Measurements from ENCODE around the gene HEPN1.
"Not testable (repeated sequence)": the region's sequence is repeated elsewhere in the genome, so short reads cannot be mapped to it uniquely, and the experiment has no call there.

HEPN1 gene

DNA sequence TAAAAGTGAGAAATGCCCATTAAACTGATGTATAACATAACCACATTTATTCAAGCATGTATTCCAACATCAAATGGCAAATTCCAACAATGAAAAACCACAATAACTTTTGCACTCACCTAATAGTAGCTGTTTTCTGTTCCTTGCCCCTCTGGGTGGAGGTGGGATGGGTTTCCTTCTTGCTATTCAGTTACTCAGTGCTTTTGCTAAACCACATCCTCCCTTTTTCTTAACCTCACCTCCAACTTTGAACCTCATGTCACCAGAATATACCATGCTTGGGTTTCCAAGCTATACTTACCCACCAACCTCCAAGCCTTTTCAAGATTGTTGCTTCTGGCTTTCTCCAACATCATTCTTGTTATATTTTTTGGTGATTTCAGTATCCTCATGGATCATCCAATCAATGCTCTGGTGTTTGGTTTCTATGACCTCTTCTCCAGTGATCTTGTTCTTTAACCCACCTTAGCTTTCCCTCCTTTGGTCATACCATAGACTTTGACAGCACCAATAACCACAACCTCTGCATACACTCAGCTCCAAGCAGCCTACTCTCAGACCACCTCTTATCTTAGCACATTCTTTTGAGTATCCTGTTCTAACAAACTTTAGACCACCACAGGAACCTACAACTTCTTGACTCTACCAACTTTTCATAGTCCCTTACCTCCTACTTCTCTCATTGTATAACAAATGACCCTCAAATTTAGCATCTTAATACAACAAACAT is 31.7 kb downstream of the HEPN1 start:
- TF ChIP-seq, protein P1, sequence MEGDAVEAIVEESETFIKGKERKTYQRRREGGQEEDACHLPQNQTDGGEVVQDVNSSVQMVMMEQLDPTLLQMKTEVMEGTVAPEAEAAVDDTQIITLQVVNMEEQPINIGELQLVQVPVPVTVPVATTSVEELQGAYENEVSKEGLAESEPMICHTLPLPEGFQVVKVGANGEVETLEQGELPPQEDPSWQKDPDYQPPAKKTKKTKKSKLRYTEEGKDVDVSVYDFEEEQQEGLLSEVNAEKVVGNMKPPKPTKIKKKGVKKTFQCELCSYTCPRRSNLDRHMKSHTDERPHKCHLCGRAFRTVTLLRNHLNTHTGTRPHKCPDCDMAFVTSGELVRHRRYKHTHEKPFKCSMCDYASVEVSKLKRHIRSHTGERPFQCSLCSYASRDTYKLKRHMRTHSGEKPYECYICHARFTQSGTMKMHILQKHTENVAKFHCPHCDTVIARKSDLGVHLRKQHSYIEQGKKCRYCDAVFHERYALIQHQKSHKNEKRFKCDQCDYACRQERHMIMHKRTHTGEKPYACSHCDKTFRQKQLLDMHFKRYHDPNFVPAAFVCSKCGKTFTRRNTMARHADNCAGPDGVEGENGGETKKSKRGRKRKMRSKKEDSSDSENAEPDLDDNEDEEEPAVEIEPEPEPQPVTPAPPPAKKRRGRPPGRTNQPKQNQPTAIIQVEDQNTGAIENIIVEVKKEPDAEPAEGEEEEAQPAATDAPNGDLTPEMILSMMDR (IDR thresholded peaks at IDR 0.05; ENCODE audit: low read depth, low read length, missing control alignments), result no peak
- DNase-seq (ENCODE audit: extremely low read depth, low read depth), result no peak
- no peak overlapping the region for H3K4me3 ChIP-seq (replicated peaks; ENCODE audit: low read depth, low read length)

DNA sequence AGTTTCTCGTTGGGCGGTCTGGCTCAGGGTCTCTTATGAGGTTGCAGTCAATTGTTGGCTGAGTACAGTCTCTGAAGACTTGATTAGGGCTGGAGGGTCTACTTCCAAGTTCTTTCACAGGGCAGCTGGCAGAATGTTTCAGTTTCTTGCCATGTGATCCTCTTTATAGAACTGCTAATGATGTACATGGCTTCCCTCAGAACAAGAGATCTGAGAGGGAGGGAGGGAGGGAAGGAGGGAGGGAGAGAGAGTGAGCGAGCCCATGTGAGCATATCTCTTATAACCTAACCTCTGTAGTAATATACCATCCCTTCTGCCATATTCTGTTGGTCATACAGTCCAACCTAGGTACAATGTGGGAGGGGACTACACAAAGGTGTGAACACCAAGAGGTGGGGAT is 32.3 kb downstream of the HEPN1 start:
- H3K4me3 ChIP-seq (replicated peaks; ENCODE audit: low read depth, low read length), result no peak overlapping the region
- TF ChIP-seq, protein P1 (IDR thresholded peaks at IDR 0.05; ENCODE audit: low read depth, low read length, missing control alignments), result no peak

DNA sequence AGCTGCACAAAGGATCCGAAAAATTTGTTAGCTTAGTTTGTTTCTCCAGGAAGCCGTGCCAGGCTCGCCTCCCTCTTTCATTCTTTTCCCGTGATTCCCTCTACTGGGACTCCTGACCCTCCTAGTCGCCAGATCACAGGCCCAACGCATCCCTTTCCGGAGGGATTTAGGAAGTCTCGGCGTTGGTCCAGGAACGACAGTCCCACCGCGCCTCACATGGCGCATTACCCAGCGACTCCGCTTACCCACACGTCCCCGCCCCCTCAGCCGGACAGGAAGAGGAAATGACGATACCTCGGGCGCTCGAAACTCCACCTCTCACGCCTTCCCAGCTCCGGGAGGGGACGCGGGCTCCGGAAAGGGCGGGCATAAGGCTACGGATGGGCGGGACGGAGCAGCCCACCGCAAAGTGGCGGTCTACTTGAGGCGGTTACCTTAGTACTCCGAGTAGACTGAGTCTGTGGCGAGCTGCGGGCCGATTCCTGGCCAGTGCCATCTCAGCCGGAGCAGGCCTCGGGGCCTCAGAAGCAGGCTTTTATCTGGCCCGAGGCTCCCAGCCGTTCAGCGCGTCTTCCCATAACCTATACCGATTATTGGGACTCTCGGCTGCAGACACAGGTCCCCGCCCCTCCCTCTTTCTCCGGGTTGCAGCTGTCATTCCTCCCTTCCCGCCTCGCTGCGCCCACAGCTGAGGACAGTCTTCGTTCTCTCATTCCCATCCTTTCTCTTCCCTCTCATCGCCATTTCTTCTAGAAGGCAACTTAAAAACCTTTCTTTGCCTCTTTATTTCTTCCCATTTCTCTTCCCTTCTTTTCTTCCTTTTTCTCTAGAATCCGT is 34.9 kb downstream of the HEPN1 start, which contains the start of gene CCDC15:
CCDC15 (plus strand) TSS at position 450 of the 837 bp plus-strand sequence. CDS start 531 bp downstream, outside the sequence.
- TF ChIP-seq, protein P1 (IDR thresholded peaks at IDR 0.05; ENCODE audit: low read depth, low read length, missing control alignments), result no peak
- peak within 1 kb of the TSS; percentile 55 for H3K4me3 ChIP-seq (replicated peaks; ENCODE audit: low read depth, low read length)
- peak; percentile 96 for DNase-seq (ENCODE audit: extremely low read depth, low read depth)

More for the DNA sequence above, 32.3 kb downstream of the HEPN1 start:
- DNase-seq (ENCODE audit: extremely low read depth, low read depth), result no peak

DNA sequence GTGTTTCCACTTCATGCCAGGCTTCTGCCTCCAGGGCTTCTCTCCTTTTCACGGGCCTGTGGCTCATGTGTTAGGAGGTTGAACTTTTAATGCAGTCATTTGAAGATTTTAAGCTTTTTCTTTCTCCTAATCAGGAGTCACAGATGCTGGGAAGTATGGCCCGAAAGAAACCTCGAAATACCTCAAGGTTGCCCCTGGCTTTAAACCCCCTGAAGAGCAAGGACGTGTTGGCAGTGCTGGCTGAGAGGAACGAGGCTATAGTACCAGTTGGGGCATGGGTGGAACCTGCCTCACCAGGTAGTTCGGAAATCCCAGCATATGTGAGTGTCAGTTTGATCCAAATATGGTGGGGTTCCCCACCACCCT is 35.5 kb downstream of the HEPN1 start:
- TF ChIP-seq, protein P1 (IDR thresholded peaks at IDR 0.05; ENCODE audit: low read depth, low read length, missing control alignments), result no peak
- H3K4me3 ChIP-seq (replicated peaks; ENCODE audit: low read depth, low read length), result peak overlapping the region; percentile 55
- DNase-seq (ENCODE audit: extremely low read depth, low read depth), result no peak

DNA sequence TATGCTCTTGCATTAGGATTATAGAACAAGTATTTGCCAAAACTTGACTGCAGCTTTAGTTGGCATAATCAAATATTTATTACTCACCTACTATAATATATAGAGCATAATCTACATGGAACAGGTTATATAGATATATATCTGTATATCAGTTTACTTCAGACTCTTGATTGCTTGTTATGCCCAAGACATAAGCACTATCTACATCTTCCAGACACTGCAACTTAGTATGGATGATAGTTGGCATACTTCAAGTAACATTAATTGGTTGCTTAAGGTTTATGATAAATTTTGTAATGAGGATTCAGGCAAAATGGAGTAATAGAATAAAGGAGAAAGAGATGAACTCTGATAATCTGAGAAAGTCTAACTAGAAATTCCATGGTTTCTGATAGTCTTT is 36.0 kb downstream of the HEPN1 start:
- no peak for DNase-seq (ENCODE audit: extremely low read depth, low read depth)
- H3K4me3 ChIP-seq (replicated peaks; ENCODE audit: low read depth, low read length), result peak overlapping the region; percentile 55
- TF ChIP-seq, protein P1 (IDR thresholded peaks at IDR 0.05; ENCODE audit: low read depth, low read length, missing control alignments), result no peak

DNA sequence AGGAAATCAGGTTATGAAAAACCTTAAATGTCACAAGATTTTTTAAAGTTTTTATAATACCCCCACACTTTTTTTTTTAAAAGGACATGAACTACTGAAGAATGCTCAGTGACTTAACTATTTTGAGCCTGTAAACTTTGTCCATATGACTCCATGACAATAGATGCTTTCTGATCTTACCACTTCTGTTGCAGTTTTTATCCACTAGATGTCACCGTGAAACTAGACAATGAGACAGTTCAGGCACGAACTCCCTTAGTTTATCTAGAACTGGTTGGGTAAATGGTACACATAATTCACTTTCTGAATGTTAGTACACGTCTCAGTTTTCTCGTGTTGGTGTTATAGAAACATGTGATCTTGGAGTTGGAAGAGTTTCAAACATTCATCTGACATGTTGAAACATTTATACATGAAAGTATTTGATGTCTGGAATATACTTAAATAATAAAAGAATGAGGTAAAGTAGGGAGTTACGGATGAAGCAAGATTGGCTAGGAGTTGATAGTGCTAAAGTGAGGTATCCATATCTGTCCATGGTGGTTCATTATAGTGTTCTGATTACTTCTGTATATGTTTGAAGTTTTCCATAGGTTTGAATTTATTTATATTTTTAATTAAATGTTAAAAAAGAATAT is 43.0 kb downstream of the HEPN1 start:
- TF ChIP-seq, protein P1 (IDR thresholded peaks at IDR 0.05; ENCODE audit: low read depth, low read length, missing control alignments), result peak; percentile 61
- DNase-seq (ENCODE audit: extremely low read depth, low read depth), result peak; percentile 75
- H3K4me3 ChIP-seq (replicated peaks; ENCODE audit: low read depth, low read length), result no peak overlapping the region

DNA sequence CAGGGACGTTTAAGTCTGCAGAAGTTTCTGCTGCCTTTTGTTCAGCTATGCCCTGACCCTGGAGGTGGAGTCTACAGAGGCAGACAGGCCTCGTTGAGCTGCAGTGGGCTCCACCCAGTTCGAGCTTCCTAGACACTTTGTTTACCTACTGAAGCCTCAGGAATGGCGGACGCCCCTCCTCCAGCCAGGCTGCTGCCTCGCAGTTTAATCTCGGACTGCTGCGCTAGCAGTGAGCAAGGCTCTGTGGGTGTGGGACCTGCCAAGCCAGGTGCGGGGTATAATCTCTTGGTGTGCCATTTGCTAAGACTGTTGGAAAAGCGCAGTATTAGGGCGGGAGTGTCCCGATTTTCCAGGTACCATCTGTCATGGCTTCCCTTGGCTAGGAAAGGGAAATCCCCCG is 49.1 kb downstream of the HEPN1 start:
- DNase-seq (ENCODE audit: extremely low read depth, low read depth), result not testable (repeated sequence)

More for the DNA sequence above, 49.1 kb downstream of the HEPN1 start:
- not testable (repeated sequence) for H3K4me3 ChIP-seq (replicated peaks; ENCODE audit: low read depth, low read length)
